H1 (cell line): ENCODE measurements around the gene ATP6V1A. TPM values are rescaled to one million over a fixed set of nuclear protein-coding genes. Genes with fewer than 3 reads are reported as not detected.

Experiments
- CHD7 ChIP-seq: fragments of 300-600 bp; sonication (generic); IDR thresholded peaks from 2 replicates; pipeline ENCODE4 v1.7.1; 2012; ENCODE audit warnings: low read length, moderate library complexity, mild to moderate bottlenecking, inconsistent platforms; ENCODE audit not compliant: insufficient replicate concordance
- CREB1 ChIP-seq: IDR thresholded peaks from 2 replicates; pipeline ENCODE4 v1.6.1; 2012; ENCODE audit warnings: inconsistent platforms
- GTF2F1 ChIP-seq: IDR thresholded peaks from 2 replicates; pipeline ENCODE4 v1.6.1; 2012; ENCODE audit warnings: low read depth, low read length, improper control_type of control experiment, borderline replicate concordance
- RXRA ChIP-seq: IDR thresholded peaks from 2 replicates; pipeline ENCODE4 v1.6.1; 2011; ENCODE audit warnings: low read depth, mild to moderate bottlenecking, low read length, moderate library complexity; ENCODE audit not compliant: insufficient read depth
- YY1 ChIP-seq: IDR thresholded peaks from 2 replicates; pipeline ENCODE4 v1.6.1; 2011; ENCODE audit warnings: low read depth, mild to moderate bottlenecking, low read length
- polyA plus RNA-seq, 7 experiments: library from polyadenylated mRNA; depleted of rRNA in 3 of 7; stranded (reverse) in 5 of 7; unstranded in 2 of 7; fragments of >200 nt in 5 of 7; fragments of 200-250 nt in 2 of 7; gene quantifications; 1 replicate in 5 of 7; 2 replicates in 1 of 7; 4 replicates in 1 of 7; pipeline versions ENCODE4 v1.2.1 to v1.2.3, GENCODE V29; 2011 to 2013; ENCODE audit warnings: missing spikeins in 2 of 7, mixed read lengths in 2 of 7
- total RNA-seq: library from RNA; stranded (reverse); fragmentation: NEBNext Ultra II Directional; extraction: Animal tissue kit (Norgen Biotek cat#: 25700); gene quantifications from 2 replicates; pipeline ENCODE4 v1.2.1, GENCODE V29; 2021

Gene ATP6V1A
- total and polyA plus RNA-seq, 2 of the 8 experiments (the other 6 are each of a cell fraction or from before 2014, with no cell fraction given): 15.4 to 90.9 TPM

GRCh38 chr3:113783980-113784379, 37.1 kb downstream of the ATP6V1A start (continued):
- TF ChIP-seq RXRA: no peak
- TF ChIP-seq GTF2F1: no peak
- no peak for TF ChIP-seq YY1
- no peak for TF ChIP-seq CREB1
- TF ChIP-seq CHD7: no peak
- TF ChIP-seq, all 59 proteins: peak for 0
